Stimulated activated CD4-positive, alpha-beta T cell treated with anti-CD3 and anti-CD28 coated beads, Interleukin-15, amount 100 ng/mL, for 48 hours (primary cell): Measurements from ENCODE around the gene MAN2B2.

Experiments
- DNase-seq, 2 donors: peaks; one replicate each; pipeline ENCODE4 v3.0.0-alpha.2; 2020; ENCODE audit warnings: low read depth in 2 of 2

Gene MAN2B2

DNA sequence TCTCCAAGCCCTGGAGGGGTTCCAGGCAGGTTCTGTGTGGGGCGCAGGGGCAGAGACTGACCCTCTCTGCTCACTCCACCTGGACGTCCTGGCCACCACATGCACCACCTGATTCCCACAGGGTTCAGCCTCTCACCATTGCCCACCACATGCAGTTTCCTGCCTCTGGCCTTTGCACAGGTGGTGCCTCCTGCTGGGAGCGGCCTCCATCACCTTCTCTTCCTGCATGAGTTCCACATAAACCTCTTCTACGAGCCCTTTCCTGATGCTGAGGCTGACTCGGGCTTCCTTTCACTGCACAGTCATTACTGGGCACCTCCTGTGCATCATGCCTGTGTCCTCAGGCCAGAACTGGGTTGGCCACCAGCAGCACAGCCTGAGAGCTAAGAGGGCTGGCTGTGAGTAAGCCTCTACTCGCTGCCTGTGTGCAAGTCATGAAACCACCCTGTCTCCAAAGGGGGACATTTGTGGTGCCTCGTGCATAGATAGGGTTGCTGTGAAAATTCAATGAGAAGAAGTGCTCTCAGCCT is 19.9 kb downstream of the MAN2B2 start:
- no peak for DNase-seq

DNA sequence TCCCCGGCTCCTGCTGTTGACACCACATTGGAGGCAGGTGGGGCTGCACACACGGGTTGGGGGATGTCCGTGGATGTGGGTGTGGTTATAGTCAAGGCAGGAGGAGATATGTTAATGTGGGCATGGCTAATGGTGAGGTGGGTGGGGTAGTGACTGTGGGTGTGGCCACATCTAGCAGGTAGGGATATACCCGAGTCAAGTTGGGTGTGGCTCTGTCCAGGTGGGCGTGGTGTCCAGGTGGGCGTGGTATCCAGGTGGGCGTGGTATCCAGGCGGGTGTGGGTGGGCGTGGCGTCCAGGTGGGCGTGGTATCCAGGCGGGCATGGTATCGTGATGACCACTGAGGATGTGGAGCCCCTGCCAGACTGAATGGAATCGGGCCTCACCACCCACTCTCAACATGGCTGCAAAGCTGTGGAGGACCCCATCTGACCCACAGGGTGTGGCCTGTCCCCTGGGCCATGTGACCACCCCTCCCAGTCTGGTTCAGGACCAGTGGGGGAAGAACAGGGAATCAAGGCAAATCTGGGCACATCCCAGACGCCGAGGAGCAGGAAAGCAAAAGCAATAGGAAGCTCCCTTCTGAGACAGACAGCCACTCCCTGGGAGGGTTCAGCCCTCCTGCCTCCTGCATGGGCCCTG is 21.0 kb downstream of the MAN2B2 start:
- no peak for DNase-seq

DNA sequence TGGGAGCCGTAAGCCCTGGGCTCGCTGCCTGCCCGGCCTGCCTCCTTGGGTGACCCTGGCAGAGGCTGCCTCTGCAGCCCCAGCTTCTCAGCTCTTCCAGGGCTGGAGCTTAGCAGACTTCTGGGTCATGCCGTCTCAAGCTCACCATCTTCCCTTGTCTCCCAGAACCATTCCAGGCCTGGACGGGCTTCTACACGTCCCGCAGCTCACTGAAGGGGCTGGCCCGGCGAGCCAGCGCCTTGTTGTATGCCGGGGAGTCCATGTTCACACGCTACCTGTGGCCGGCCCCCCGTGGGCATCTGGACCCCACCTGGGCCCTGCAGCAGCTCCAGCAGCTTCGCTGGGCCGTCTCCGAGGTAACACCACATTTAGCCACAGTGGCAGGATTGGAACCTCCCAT is 22.0 kb downstream of the MAN2B2 start:
- DNase-seq = no peak

DNA sequence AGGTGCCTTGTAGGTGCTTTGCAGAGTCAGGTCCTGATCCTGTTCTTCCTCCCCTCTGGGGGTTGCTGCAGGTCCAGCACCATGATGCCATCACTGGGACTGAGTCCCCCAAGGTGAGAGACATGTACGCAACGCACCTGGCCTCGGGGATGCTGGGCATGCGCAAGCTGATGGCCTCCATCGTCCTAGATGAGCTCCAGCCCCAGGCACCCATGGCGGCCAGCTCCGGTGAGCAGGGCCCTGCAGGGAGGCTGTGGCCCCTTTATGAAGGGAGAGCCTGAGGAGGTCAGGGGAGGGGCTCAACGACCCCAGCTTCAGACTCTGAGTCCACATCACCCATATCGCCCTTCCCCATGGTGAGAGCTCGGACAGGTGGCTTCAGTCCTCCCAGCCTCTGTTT is 23.1 kb downstream of the MAN2B2 start:
- no peak for DNase-seq

DNA sequence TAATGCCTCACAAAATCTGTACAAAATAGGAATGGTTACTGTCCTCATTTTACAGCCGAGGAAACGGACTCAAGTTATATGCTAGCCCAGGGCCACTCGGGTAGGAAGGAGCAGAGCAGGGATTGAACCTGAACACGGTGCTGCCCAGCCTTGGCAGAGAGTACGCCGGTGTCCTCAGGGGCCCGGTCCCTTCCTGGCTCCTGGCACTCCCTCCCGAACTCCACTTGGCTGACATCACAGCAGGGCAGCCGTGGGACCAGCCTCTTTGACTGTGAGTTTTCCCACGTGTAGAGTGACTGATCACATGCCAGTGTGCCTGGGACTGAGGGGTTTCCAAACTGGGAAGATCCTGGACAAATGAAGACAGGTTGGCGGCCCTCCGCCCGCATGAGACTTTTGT is 23.7 kb downstream of the MAN2B2 start:
- no peak for DNase-seq

DNA sequence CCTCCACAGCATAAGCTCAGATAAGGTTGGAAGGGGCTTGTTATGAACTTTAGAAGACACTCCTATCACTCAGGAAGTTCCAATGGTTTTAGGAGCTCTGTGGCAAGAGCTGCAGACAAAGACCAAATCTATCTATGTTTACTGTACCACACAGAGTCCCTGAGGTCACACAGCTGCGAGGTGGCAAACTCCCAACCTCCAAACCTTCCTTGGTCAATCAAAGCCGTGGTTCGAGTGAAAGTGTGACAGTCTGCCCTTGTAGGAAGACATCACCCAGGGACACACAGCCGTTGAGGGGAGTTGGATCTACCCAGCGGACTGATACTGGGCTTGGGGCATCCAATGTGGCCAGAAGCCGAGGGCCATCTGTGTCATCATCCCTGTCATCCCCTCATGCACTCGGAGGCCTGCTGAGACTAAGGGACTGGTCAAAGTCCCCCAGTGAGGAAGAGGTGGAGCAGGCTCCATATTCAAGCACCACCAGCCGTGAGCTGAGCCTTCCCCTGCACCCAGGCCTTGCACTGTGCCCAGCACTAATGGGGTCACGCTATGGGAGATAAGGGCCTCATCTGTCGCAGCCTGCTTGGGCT is 26.8 kb downstream of the MAN2B2 start:
- no peak for DNase-seq

DNA sequence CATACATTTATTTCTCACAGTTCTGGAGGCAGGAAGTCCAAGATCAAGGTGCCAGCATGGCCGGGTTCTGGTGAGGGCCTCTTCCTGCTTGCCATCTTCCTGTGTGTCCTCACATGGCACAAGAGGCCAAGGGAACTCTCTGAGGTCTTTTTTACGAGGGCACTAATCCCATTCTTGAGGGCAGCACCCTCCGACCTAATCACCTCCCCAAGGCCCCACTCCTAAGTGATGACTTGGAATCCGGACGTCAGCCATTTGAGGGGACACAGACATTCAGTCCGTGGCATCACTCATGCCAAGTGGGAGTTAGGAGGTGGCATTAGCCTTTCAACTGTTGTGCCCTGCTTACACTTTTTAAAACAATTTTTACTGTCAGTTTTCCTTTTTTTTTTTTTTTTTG is 27.3 kb downstream of the MAN2B2 start:
- DNase-seq = no peak

DNA sequence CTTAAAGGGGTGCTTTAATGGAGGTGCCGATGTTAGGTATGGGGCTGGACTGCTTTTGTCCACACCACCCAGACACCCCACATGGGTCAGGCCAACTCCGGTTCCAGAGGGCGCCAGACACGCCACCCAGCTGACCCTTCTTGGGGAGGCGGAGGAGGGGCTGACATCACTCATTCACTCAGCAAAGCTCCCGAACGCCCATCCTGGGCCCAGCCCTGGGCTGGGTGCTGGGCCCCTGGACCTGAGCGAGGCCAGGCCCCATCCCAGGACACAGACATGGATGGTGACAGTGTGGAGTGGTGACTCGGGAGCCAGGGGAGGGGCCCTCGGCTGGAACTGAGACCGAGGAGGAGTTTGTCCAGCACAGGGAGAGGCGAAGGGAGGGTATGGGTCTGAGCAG is 28.1 kb downstream of the MAN2B2 start:
- no peak for DNase-seq

DNA sequence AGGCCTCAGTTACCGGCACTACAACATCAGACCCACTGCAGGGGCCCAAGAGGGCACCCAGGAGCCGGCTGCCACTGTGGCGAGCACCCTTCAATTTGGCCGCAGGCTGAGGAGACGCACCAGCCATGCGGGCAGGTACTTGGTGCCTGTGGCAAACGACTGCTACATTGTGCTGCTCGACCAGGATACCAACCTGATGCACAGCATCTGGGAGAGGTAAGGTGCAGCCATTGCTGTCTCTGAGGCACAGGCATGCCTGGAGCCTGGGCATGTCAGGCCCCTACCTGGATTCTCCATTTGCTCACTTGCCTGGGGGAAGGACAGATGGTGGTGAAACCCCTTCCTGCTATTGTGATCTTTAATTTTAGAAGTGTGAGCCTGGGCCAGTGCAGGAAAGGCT is 30.1 kb downstream of the MAN2B2 start:
- no peak for DNase-seq

DNA sequence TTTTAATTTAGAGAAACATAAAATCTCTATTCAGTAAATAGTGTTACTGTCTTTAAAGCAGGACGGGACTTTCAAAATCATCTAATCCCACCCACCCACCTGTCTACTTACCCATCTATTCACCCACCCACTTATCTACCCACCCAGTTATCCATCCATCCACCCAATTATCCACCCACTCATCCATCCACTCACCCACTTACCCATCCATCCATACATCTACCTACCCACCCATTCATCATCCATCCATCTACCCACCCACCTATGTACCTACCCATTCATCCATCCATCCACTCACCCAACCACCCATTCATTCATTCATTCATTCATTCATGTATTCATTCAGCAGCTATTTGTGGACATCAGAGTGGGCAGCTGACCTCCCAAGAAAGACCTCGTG is 30.6 kb downstream of the MAN2B2 start:
- no peak for DNase-seq

DNA sequence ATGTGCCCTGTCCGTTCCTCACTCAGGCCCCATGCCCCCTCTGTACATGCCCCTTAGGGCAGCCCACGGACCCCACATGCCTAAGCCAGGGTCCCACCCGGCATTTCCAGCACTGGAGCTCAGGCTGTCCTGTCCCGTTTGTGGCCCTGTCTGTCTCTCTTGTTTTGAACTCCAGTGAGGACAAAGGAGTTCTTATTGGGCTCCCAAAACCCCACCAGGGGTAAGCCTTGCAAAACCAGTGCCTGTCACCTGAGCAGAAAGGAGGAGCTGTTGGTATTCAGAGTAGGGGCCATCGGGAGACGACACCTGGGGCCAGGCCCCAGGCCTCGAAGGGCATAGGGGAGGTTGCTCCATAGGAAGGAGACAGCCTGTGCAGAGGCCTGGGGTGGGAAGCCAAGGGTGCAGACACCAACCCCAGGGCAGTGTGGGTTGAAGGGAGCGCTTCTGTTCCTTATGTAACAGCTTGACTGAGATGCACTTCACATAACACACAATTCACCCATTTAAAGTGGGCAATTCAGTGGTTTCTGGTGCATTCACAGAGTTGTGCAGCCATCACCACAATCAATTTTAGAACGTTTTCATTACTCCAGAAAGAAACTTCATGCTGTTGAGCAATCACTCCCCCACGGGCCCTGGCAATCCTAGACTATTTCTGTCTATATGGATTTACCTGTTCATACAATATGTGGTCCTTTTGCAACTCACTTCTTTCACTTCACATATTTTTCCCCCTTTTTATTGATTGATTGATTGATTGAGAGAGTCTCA is 31.7 kb downstream of the MAN2B2 start:
- DNase-seq = no peak

DNA sequence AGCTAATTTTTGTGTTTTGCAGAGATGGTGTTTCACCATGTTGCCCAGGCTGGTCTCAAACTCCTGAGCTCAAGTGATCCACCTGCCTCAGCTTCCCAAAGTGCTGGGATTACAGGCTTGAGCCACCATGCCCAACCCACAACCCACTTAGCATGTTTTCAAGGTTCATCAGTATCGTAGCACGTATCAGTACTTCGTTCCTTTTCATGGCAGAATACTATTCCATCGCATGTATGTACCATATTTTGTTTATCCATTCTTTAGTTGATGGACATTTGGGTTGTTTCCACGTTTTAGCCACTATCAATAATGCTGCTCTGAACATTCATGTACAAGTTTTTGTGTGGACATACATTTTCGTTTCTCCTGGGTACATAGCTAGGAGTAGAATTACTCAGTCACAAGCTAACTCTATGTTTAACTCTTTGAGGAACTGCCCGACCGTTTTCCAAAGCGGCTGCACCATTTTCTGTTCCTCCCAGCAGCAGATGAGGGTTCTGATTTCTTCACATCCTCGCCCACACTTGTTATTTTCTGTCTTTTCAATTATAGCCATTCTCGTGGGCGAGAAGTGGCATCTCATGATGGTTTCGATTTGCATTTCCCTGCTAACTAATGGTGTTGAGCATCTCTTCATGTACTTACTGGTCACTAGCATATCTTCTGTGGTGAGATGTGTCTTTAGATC is 32.5 kb downstream of the MAN2B2 start:
- no peak for DNase-seq

DNA sequence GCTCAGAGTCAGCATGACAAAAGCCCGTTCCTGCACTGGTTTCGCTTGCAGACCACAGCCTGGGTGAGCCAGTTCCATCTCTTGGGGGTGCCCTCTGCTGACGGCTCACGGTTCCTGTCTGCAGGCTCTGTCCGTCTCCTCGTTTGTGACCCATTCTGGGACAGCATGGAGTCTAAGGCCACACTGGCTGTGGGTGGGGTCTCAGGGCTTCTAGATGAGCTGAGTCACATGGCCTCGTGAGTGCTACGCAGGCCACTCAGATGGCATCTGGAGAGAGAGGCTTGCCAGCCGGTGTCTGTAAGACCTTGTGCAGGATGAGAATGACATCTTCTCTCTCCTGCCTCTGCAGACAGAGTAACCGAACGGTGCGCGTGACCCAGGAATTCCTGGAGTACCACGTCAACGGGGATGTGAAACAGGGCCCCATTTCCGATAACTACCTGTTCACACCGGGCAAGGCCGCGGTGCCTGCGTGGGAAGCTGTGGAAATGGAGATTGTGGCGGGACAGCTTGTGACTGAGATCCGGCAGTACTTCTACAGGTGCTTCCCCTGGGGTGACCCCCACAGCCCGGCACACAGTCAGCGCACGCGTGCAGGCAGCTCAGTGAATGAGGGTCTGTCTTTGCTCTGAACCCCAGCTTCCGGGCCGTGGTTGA is 33.9 kb downstream of the MAN2B2 start:
- no peak for DNase-seq

DNA sequence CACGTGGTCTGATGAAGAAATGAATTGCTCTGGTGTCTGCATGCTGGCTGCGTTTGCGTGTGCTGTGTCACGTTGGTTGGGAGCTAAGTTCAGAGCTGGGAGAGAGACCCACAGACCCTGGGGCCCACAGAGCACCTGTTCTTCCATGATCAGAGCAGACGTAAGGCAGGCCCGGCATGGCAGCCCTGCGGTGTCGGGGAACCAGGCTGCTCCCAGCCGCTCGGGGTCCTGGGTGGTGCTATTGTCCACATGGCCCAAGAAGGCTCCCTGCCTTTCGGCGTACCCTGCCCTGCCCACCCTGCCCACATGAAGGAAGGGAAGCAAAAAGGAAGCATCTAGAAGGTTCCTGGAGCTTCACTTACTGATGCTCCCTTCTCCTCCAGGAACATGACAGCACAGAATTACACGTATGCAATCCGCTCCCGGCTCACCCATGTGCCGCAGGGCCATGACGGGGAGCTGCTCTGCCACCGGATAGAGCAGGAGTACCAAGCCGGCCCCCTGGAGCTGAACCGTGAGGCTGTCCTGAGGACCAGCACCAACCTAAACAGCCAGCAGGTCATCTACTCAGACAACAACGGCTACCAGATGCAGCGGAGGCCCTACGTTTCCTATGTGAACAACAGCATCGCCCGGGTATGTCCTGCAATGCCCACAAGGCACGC is 34.6 kb downstream of the MAN2B2 start:
- DNase-seq = no peak

DNA sequence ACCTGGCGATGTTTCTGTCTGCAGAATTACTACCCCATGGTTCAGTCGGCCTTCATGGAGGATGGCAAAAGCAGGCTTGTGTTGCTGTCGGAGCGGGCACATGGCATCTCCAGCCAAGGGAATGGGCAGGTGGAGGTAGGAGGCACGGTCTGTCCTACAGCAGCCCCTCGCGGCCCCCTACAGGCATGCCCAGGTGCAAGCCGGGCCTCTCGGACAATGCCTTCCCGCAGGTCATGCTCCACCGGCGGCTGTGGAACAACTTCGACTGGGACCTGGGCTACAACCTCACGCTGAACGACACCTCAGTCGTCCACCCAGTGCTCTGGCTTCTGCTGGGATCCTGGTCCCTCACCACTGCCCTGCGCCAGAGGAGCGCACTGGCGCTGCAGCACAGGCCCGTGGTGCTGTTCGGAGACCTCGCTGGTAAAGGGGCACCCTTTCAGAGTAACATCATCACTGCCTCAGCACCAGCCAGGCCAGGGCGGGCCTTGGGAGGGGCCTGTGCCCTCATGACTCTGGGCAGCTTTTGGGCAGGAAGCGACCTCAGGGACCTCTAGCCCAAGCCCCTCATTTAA is 36.0 kb downstream of the MAN2B2 start:
- DNase-seq = no peak

DNA sequence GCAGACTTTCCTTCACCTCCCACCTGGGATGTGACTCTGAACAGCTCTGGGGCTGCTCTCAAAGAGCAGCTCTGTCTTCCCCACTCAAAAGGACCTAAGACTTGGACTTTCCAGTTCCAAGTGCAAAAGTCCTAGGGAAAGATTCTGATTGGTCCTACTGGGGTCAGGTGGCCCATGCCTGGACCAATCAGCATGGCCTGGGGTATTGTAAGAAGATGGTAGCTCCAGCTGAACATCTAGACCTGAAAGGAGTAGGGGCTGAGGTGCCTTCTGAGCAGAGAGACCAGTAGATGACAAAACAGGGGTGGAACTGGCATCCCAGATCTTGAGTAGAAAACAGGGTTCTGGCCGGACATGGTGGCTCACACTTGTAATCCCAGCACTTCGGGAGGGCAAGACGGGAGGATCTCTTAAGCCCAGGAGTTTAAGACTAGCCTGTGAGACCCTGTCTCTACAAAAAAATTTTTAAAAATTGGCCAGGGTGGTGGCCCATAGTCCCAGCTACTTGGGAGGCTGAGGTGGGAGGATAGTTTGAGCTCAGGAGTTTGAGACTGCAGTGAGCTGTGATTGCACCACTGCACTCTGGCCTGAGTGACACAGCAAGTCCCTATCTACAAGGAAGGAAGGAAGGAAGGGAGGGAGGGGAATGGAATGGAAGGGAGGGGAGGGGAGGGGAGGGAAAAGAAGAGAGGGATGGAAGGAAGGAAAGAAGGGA is 38.1 kb downstream of the MAN2B2 start:
- no peak for DNase-seq

DNA sequence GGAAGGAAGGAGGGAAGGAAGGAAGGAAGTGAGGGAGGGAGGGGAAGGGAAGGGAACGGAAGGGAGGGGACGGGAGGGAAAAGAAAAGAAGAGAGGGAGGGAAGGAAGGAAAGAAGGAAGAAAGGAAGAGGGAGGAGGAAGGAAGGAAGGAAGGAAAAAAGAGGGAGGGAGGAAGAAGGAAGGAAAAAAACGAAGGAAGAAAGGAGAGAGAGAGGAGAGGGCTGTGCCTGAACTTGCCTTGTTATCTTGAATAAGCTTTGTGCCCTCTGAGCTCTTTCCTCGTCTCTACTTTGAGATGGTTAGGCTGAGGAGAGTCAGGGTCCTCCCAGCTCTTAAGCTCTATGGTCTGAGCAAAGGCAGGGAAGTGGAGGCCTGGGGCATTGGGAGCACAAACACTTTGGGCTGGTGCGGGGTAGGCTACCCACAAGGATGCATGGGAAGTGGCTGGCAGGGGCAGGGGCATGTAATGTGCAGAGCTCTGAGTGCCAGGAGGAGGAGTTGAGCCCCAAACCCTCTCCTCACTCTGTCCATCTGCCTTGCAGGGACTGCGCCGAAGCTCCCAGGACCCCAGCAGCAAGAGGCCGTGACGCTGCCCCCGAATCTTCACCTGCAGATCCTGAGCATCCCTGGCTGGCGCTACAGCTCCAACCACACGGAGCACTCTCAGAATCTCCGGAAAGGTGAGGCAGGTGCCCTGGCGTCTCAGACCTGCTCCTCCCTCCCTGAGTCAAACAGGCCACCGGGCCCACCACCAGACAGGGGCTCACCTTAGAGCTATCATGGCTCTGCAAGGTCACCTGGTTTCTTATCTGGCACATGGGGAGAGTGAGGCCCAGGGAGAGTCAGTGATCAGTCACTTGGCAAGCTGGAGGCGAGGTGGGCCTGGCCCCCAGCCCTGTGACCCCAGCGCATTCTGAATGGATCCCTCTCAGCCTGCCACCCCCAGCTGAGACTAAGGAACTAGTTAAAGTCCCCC is 39.0 kb downstream of the MAN2B2 start:
- DNase-seq = no peak

DNA sequence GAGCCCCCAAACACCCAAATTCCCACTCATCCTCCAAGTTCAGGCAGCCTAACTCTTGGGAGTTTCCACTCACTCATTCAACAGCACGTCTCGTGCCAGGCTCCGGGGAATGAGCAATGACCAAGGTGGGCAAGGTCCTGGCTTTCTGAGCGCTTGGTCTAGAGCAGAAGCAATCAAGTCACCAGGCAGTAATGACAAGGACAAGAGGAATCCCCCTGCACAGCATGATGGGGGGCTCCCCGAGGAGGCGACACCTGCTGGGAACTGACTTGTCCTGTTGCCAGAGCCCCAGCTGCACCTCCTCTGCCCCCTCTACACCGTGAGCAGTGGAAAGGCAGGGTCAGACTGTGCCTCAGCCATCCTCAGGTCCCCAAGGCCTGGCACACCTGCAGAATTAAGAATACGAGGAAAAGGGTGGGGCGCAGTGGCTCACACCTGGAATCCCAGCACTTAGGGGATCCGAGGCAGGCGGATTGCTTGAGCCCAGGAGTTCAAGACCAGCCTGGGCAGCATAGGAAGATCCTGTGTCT is 39.8 kb downstream of the MAN2B2 start:
- no peak for DNase-seq
